OCI-LY1 (cell line): Measurements from ENCODE around the gene CDC34.

ENCODE experiments used
- CTCF ChIP-seq: fragments of 200-600 bp; sonication (generic), shearing (Covaris generic); IDR thresholded peaks from 2 replicates; pipeline ENCODE4 v1.5.1; 2017; ENCODE audit warnings: mild to moderate bottlenecking, antibody characterized with exemption, low read length, moderate library complexity, mixed read lengths
- EZH2 ChIP-seq: fragments of 200-600 bp; sonication (generic), shearing (Covaris generic); IDR thresholded peaks from 2 replicates; pipeline ENCODE4 v1.8.0; 2017; ENCODE audit warnings: borderline replicate concordance, mixed run types, mild to moderate bottlenecking, antibody characterized with exemption, low read length, moderate library complexity, mixed read lengths

GRCh38 chr19:531753-532560 lies at the start of gene CDC34:
- TF ChIP-seq CTCF, result no peak
- no peak for TF ChIP-seq EZH2
